Activated T-helper 17 cell treated with anti-CD3 and anti-CD28 coated beads, Interleukin-2, amount 50 U/mL, for 72 hours (primary cell): ENCODE data around the gene INTS14. TPM values are rescaled to one million over a fixed set of nuclear protein-coding genes. Genes with fewer than 3 reads are reported as not detected.

ENCODE experiments used
- ATAC-seq: fragments of 150-1000 bp; cut with Tn5 transposase; replicated peaks from 2 replicates; pipeline ENCODE4 v1.10.0; 2021; ENCODE audit warnings: mild to moderate bottlenecking, moderate library complexity
- H3K27ac Mint-ChIP-seq: one replicate; pipeline ENCODE4 v1.8.0; 2022; ENCODE audit warnings: mixed read lengths
- H3K27me3 Mint-ChIP-seq: one replicate; pipeline ENCODE4 v1.8.0; 2022; ENCODE audit warnings: mixed read lengths
- H3K36me3 Mint-ChIP-seq: one replicate; pipeline ENCODE4 v1.8.0; 2022; ENCODE audit warnings: low read depth, mild to moderate bottlenecking, mixed read lengths
- H3K4me1 Mint-ChIP-seq: one replicate; pipeline ENCODE4 v1.8.0; 2022; ENCODE audit warnings: mixed read lengths
- H3K4me3 Mint-ChIP-seq: one replicate; pipeline ENCODE4 v1.8.0; 2022; ENCODE audit warnings: mild to moderate bottlenecking, mixed read lengths
- H3K9me3 Mint-ChIP-seq: one replicate; pipeline ENCODE4 v1.8.0; 2022; ENCODE audit warnings: mixed read lengths
- total RNA-seq, 2 donors: library from RNA; stranded (reverse); gene quantifications; one replicate each; pipeline ENCODE4 v1.2.3, GENCODE V29; 2022

Gene INTS14
- total RNA-seq, 2 donors from 2014 or later = 40.0 to 77.6 TPM

DNA sequence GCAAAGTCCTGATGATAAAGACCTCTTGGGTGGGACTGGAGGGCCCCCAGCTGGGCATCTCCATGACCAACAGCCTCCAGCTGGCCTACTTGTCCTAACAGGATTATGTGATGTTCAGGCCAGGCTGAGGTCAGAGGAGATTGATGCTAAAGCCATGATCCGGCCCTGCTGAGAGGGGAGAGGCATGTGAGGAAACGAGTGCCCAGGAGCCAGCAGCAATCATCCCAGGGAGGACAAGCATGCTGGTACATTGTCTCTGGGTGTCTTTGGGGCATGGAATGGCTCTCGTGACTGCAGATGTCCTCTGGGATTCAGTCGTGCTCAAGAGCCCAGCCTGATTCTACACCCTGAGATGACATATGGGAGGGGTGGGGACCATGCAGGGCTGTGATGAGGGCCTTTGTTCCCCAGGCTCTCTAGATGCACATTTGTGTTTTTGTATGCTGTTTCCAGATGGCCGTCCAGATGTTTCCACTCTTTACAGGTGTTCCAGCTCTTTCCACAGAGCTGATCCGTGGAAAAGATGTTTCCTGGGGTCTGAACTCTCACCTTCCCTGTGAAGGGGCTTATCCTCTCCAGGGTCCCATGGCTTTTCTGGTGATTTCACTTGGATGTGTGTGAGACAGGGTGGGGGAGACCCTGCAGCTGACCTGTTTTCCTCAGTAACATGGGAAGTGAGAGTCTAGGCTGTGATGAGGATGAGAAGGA lies 31.0 kb upstream of the INTS14 start:
- H3K9me3 Mint-ChIP-seq = no peaks in the 10 kb centered on the region
- no peaks in the 10 kb centered on the region for H3K36me3 Mint-ChIP-seq
- H3K27me3 Mint-ChIP-seq = no peaks in the 10 kb centered on the region
- H3K4me3 Mint-ChIP-seq = no peak overlapping the region
- ATAC-seq = no peak
- no peak overlapping the region for H3K27ac Mint-ChIP-seq
- H3K4me1 Mint-ChIP-seq = peaks cover 6% of the 10 kb centered on the region

DNA sequence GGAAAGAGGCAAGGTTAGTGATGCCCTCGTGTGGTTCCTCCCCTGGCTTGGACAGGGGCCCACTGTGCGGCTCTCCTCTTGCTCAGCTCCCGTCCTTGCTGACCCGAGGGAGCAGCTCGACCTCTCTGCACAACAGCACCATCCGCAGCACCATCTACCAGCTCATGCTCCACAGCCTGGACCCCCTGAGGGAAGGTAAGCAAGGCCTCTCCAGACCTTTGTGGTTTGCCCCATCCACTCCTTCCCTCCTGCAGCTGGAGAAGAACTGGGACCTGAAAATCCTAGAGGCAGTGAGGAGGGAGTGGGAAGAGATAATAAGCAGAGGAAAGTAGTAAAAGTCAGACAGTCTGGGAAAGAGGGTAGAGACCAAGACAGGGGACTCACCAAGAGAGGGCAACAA lies 28.6 kb upstream of the INTS14 start:
- Mint-ChIP-seq H3K9me3 (no peaks in the 10 kb centered on the region), H3K4me1 (peaks cover 6% of the 10 kb centered on the region), H3K4me3 (no peak overlapping the region), H3K27me3 (no peaks in the 10 kb centered on the region), H3K36me3 (no peaks in the 10 kb centered on the region), H3K27ac (no peak overlapping the region)
- no peak for ATAC-seq

- Mint-ChIP-seq H3K4me3 (peak overlapping the region; percentile 34), H3K27me3 (no peaks in the 10 kb centered on the region), H3K4me1 (peaks cover 6% of the 10 kb centered on the region), H3K36me3 (no peaks in the 10 kb centered on the region), H3K27ac (peak overlapping the region; percentile 39), H3K9me3 (no peaks in the 10 kb centered on the region)
- ATAC-seq = peak; percentile 90
Measured at GRCh38 chr15:65638681-65639089, 27.8 kb upstream of the INTS14 start.

- peak overlapping the region; percentile 34 for H3K4me3 Mint-ChIP-seq
- H3K27me3 Mint-ChIP-seq = no peaks in the 10 kb centered on the region
- ATAC-seq = no peak
- peak overlapping the region; percentile 39 for H3K27ac Mint-ChIP-seq
- H3K36me3 Mint-ChIP-seq = no peaks in the 10 kb centered on the region
- peaks cover 6% of the 10 kb centered on the region for H3K4me1 Mint-ChIP-seq
- H3K9me3 Mint-ChIP-seq = no peaks in the 10 kb centered on the region
Measured at GRCh38 chr15:65638109-65638508, 27.2 kb upstream of the INTS14 start.

DNA sequence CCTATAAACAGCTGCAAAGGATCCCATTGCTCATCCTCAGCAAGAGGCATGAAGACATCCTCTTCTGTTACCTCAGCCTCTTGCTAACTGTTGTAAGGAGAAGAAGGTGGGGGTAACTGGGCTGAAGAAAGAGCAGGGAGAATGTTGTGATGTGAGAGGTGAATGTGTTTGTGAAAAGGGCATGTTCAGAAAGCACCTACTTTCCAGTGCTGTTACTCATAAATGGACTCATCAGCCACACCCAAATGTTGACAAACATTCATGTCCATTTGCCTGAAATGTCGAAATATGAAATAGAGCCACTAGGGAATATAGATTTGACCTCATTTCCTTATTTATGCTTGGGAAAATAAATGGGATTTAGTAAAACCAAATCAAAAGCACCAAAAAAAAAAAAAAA lies 23.4 kb upstream of the INTS14 start:
- ATAC-seq = no peak
- Mint-ChIP-seq H3K36me3 (no peaks in the 10 kb centered on the region), H3K9me3 (no peaks in the 10 kb centered on the region)

GRCh38 chr15:65633752-65634151 lies 22.8 kb upstream of the INTS14 start:
- Mint-ChIP-seq H3K4me1 (peaks cover 11% of the 10 kb centered on the region), H3K27ac (no peak overlapping the region), H3K27me3 (no peaks in the 10 kb centered on the region), H3K36me3 (no peaks in the 10 kb centered on the region), H3K9me3 (no peaks in the 10 kb centered on the region), H3K4me3 (no peak overlapping the region)
- ATAC-seq = no peak

More for the DNA sequence above, 23.4 kb upstream of the INTS14 start:
- Mint-ChIP-seq H3K4me1 (peaks cover 13% of the 10 kb centered on the region), H3K27me3 (no peaks in the 10 kb centered on the region), H3K27ac (no peak overlapping the region), H3K4me3 (no peak overlapping the region)

DNA sequence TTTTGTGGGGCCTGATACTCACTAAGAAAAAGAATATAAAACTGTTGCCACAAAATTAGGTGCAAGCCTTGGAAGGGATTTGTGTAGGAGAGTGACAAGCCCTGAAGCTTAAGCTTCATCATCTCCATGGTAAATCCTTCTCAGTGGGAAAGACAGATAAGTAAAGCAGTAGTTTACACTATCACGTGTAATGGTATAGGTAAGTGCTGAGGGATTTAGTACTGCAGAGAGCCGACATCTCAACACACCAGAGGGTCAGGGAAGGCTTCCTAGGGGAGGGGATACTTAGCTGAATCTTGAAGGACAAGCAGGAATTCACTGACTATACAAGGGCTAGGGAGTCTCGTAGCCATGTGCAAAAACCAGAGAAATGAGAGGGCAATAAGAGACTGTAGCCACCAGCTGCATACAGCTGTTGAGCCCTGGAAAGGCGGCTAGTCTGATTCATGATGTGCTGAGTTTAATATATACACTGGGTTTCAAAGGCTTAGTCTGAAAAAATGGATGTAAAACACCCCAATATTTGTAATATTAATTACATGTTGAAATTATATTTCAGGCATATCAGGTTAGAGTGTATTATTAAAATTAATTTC lies 21.9 kb upstream of the INTS14 start:
- no peaks in the 10 kb centered on the region for H3K36me3 Mint-ChIP-seq
- no peaks in the 10 kb centered on the region for H3K27me3 Mint-ChIP-seq
- no peaks in the 10 kb centered on the region for H3K9me3 Mint-ChIP-seq
- H3K27ac Mint-ChIP-seq = no peak overlapping the region
- peaks cover 7% of the 10 kb centered on the region for H3K4me1 Mint-ChIP-seq
- ATAC-seq = no peak
- no peak overlapping the region for H3K4me3 Mint-ChIP-seq

GRCh38 chr15:65631503-65631902 lies 20.6 kb upstream of the INTS14 start:
- H3K4me3 Mint-ChIP-seq = peak overlapping the region; percentile 6
- H3K27ac Mint-ChIP-seq = no peak overlapping the region
- H3K4me1 Mint-ChIP-seq = peaks cover 7% of the 10 kb centered on the region
- no peak for ATAC-seq
- H3K27me3 Mint-ChIP-seq = no peaks in the 10 kb centered on the region
- H3K36me3 Mint-ChIP-seq = no peaks in the 10 kb centered on the region
- no peaks in the 10 kb centered on the region for H3K9me3 Mint-ChIP-seq

GRCh38 chr15:65630760-65631159 lies 19.8 kb upstream of the INTS14 start:
- H3K27me3 Mint-ChIP-seq = no peaks in the 10 kb centered on the region
- peak; percentile 75 for ATAC-seq
- no peak overlapping the region for H3K27ac Mint-ChIP-seq
- no peaks in the 10 kb centered on the region for H3K9me3 Mint-ChIP-seq
- peaks cover 7% of the 10 kb centered on the region for H3K4me1 Mint-ChIP-seq
- H3K4me3 Mint-ChIP-seq = peak overlapping the region; percentile 6
- no peaks in the 10 kb centered on the region for H3K36me3 Mint-ChIP-seq

- no peaks in the 10 kb centered on the region for H3K27me3 Mint-ChIP-seq
- no peak overlapping the region for H3K27ac Mint-ChIP-seq
- no peaks in the 10 kb centered on the region for H3K36me3 Mint-ChIP-seq
- H3K4me1 Mint-ChIP-seq = peaks cover 7% of the 10 kb centered on the region
- ATAC-seq = no peak
- no peaks in the 10 kb centered on the region for H3K9me3 Mint-ChIP-seq
- H3K4me3 Mint-ChIP-seq = no peak overlapping the region
Measured at GRCh38 chr15:65629548-65629947, 18.6 kb upstream of the INTS14 start.

- H3K4me3 Mint-ChIP-seq = no peak overlapping the region
- H3K9me3 Mint-ChIP-seq = no peaks in the 10 kb centered on the region
- no peaks in the 10 kb centered on the region for H3K36me3 Mint-ChIP-seq
- H3K4me1 Mint-ChIP-seq = peaks cover 7% of the 10 kb centered on the region
- ATAC-seq = no peak
- H3K27ac Mint-ChIP-seq = no peak overlapping the region
- no peaks in the 10 kb centered on the region for H3K27me3 Mint-ChIP-seq
Measured at GRCh38 chr15:65626856-65627255, 15.9 kb upstream of the INTS14 start.

- Mint-ChIP-seq H3K36me3 (no peaks in the 10 kb centered on the region), H3K27ac (no peak overlapping the region), H3K9me3 (no peaks in the 10 kb centered on the region), H3K4me1 (no peaks in the 10 kb centered on the region), H3K27me3 (no peaks in the 10 kb centered on the region), H3K4me3 (no peak overlapping the region)
- ATAC-seq = no peak
Measured at GRCh38 chr15:65623103-65623502, 12.2 kb upstream of the INTS14 start.

- no peak for ATAC-seq
- no peaks in the 10 kb centered on the region for H3K4me1 Mint-ChIP-seq
- no peaks in the 10 kb centered on the region for H3K36me3 Mint-ChIP-seq
- no peak within 1 kb of the TSS for H3K4me3 Mint-ChIP-seq
- no peaks in the 10 kb centered on the region for H3K27me3 Mint-ChIP-seq
- H3K27ac Mint-ChIP-seq = no peak within 1 kb of the TSS
- no peaks in the 10 kb centered on the region for H3K9me3 Mint-ChIP-seq
Measured at GRCh38 chr15:65621638-65622037, 10.7 kb upstream of the INTS14 start, which contains the start of gene SLC24A1. Gene SLC24A1, plus strand, starts transcription at chr15:65621938. Its CDS starts 2,143 bp downstream, at chr15:65624081.

- no peak overlapping the region for H3K4me3 Mint-ChIP-seq
- H3K27me3 Mint-ChIP-seq = no peaks in the 10 kb centered on the region
- H3K27ac Mint-ChIP-seq = no peak overlapping the region
- no peaks in the 10 kb centered on the region for H3K9me3 Mint-ChIP-seq
- no peaks in the 10 kb centered on the region for H3K36me3 Mint-ChIP-seq
- no peaks in the 10 kb centered on the region for H3K4me1 Mint-ChIP-seq
- no peak for ATAC-seq
Measured at GRCh38 chr15:65620833-65621232, 9.9 kb upstream of the INTS14 start.

DNA sequence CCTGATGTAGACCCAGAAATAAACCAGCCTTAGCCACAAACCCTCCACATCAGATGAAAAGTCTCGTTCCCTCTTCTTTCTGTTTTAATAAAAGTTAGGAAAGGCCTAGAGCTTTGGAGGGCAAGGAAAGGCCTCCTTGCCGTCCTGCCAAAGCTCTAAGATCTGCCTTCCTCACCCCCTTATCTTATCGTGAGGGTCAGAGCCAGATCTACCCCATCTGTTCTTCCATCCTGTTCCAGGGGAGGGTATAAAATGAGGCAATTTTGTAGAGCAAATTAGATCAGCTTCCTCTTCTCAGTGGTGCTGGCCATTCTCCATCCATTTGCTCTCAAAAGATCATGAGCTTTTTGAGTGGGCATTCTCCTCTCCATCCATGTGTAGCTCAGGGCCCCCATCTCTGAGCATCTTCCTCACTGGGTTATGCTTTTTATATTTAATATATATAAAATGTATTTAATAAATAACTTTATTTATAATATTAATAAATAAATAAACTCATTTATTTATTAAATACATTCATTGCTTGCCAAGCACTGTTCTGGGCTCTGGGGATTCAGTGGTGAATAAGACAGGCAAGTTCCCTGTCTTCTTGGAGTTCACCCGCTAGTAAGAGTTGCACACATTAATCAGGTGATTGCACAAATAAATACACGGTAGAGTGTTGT lies 8.8 kb upstream of the INTS14 start:
- no peaks in the 10 kb centered on the region for H3K9me3 Mint-ChIP-seq
- H3K4me1 Mint-ChIP-seq = no peaks in the 10 kb centered on the region
- no peaks in the 10 kb centered on the region for H3K27me3 Mint-ChIP-seq
- no peak overlapping the region for H3K27ac Mint-ChIP-seq
- H3K4me3 Mint-ChIP-seq = no peak overlapping the region
- H3K36me3 Mint-ChIP-seq = no peaks in the 10 kb centered on the region
- no peak for ATAC-seq
